DMS53 treated with DMSO at 0.1 percent for 48 hours (cell line): ENCODE data around the gene CIDEA.

ENCODE experiments used
- DNase-seq: peaks from one replicate; lab custom pipeline; 2025; ENCODE audit not compliant: unreplicated experiment; lab: John Stamatoyannopoulos, UW

The CIDEA gene

GRCh38 chr18:12296457-12296856 lies 42.3 kb downstream of the CIDEA start:
- DNase-seq: no peak

GRCh38 chr18:12299862-12300261 lies 45.7 kb downstream of the CIDEA start:
- no peak for DNase-seq

- no peak for DNase-seq
Observed at GRCh38 chr18:12301263-12302005, 47.3 kb downstream of the CIDEA start.

- no peak for DNase-seq
Observed at GRCh38 chr18:12302391-12303147, 48.4 kb downstream of the CIDEA start.

GRCh38 chr18:12304351-12305210 lies 50.4 kb downstream of the CIDEA start:
- peak; percentile 86 for DNase-seq

GRCh38 chr18:12305211-12305610 lies 51.0 kb downstream of the CIDEA start:
- no peak for DNase-seq

- DNase-seq: no peak
Observed at GRCh38 chr18:12305930-12306629, 51.9 kb downstream of the CIDEA start.

- peak; percentile 57 for DNase-seq
Observed at GRCh38 chr18:12306752-12307700, 52.9 kb downstream of the CIDEA start.

GRCh38 chr18:12307701-12308385 lies 53.7 kb downstream of the CIDEA start, which contains the start of gene TUBB6:
Gene TUBB6 (plus strand): TSS chr18:12308241. CDS start chr18:12308293, 52 bp downstream.
- peak; percentile 16 for DNase-seq

GRCh38 chr18:12308386-12309100 lies 54.4 kb downstream of the CIDEA start:
- peak; percentile 48 for DNase-seq

GRCh38 chr18:12309683-12310198 lies 55.6 kb downstream of the CIDEA start:
- DNase-seq: no peak

- no peak for DNase-seq
Observed at GRCh38 chr18:12310762-12311161, 56.6 kb downstream of the CIDEA start.

- DNase-seq: no peak
Observed at GRCh38 chr18:12312976-12313375, 58.8 kb downstream of the CIDEA start.

- no peak for DNase-seq
Observed at GRCh38 chr18:12313530-12314245, 59.5 kb downstream of the CIDEA start.

GRCh38 chr18:12314591-12315305 lies 60.6 kb downstream of the CIDEA start:
- no peak for DNase-seq

GRCh38 chr18:12315490-12315889 lies 61.3 kb downstream of the CIDEA start:
- DNase-seq: no peak

- DNase-seq: no peak
Observed at GRCh38 chr18:12315911-12316310, 61.8 kb downstream of the CIDEA start.
